Immature natural killer cell (primary cell): ENCODE measurements around the gene NEURL1. TPM values are rescaled to one million over a fixed set of nuclear protein-coding genes. Genes with fewer than 3 reads are reported as not detected.

Source experiments
- DNase-seq, 3 donors: peaks; one replicate each; pipeline ENCODE4 v3.0.0; 2022; ENCODE audit warnings: mixed read lengths in 1 of 3
- H3K27ac Mint-ChIP-seq, 6 donors: one replicate each; pipeline ENCODE4 v1.8.0; 2020; ENCODE audit warnings: mixed read lengths in 6 of 6, mild to moderate bottlenecking in 5 of 6, inconsistent platforms in 4 of 6, moderate library complexity in 3 of 6
- H3K27me3 Mint-ChIP-seq, 3 donors: one replicate each; pipeline ENCODE4 v1.8.0; 2020 to 2021; ENCODE audit warnings: low read depth in 3 of 3, mild to moderate bottlenecking in 3 of 3, mixed read lengths in 3 of 3, moderate library complexity in 3 of 3, inconsistent platforms in 1 of 3
- H3K36me3 Mint-ChIP-seq, 3 donors: one replicate each; pipeline ENCODE4 v1.8.0; 2020; ENCODE audit warnings: mixed read lengths in 3 of 3, inconsistent platforms in 2 of 3, mild to moderate bottlenecking in 2 of 3
- H3K4me1 Mint-ChIP-seq, 2 donors: one replicate each; pipeline ENCODE4 v1.8.0; 2020; ENCODE audit warnings: inconsistent platforms in 2 of 2, mild to moderate bottlenecking in 2 of 2, mixed read lengths in 2 of 2, moderate library complexity in 1 of 2
- H3K4me3 Mint-ChIP-seq, 5 donors: one replicate each; pipeline ENCODE4 v1.8.0; 2020; ENCODE audit warnings: mild to moderate bottlenecking in 5 of 5, mixed read lengths in 5 of 5, inconsistent platforms in 3 of 5, moderate library complexity in 3 of 5
- H3K9me3 Mint-ChIP-seq, 6 donors: one replicate each; pipeline ENCODE4 v1.8.0; 2020; ENCODE audit warnings: mild to moderate bottlenecking in 6 of 6, mixed read lengths in 6 of 6, inconsistent platforms in 4 of 6, moderate library complexity in 3 of 6
- polyA plus RNA-seq, 3 donors: library from polyadenylated mRNA; unstranded; fragments of 300-500 nt; fragmentation: Illumina TruSeq; gene quantifications; one replicate each; pipeline ENCODE4 v1.2.3, GENCODE V29; 2021

NEURL1 gene
- polyA plus RNA-seq, 3 donors from 2014 or later, result 0.07 to 0.35 TPM; not detected in 1

- H3K9me3 Mint-ChIP-seq, result no peaks in the 10 kb centered on the region
- no peak overlapping the region for H3K4me3 Mint-ChIP-seq
- H3K36me3 Mint-ChIP-seq, result no peaks in the 10 kb centered on the region
- DNase-seq, result no peak
- H3K4me1 Mint-ChIP-seq, result no peaks in the 10 kb centered on the region
- H3K27me3 Mint-ChIP-seq, result peaks cover 0 to 1% (median 0%) of the 10 kb centered on the region in 3 donors
- no peak overlapping the region for H3K27ac Mint-ChIP-seq
Observed at GRCh38 chr10:103610083-103610472, 116.6 kb downstream of the NEURL1 start.

DNA sequence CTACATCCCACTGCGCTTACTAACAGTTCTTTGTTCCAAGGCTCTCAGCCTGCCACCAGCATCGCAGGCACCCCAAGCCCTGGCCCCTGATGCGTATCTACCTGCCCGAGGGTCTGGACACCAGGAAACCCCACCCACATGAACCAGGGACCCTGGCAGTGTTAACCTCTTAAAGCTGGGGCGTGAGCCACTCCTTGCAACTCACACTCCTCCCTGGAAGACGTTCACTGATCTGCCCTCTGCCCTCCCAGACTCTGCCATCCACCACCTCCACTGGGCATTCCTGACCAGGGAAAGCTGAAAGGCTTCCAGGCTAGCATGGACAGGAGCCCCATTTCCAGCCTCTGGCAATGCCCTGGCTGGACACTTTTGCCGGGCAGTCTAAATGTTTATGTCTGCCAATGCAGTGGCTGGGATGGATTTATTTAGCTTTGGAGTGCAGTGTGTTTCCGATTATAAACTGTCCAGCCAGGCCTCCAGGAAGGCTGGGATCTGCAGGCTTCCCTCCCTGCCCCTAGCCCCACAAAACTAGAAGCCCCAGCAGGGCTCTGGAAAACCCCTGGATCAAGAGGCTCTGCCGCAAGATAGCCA, 117.5 kb downstream of the NEURL1 start:
- no peak overlapping the region for H3K27ac Mint-ChIP-seq
- H3K9me3 Mint-ChIP-seq, result no peaks in the 10 kb centered on the region

GRCh38 chr10:103612462-103613365, 119.2 kb downstream of the NEURL1 start:
- H3K4me3 Mint-ChIP-seq, result no peak overlapping the region
- H3K36me3 Mint-ChIP-seq, result no peaks in the 10 kb centered on the region
- H3K9me3 Mint-ChIP-seq, result no peaks in the 10 kb centered on the region
- DNase-seq, result no peak
- H3K27ac Mint-ChIP-seq, result no peak overlapping the region
- no peaks in the 10 kb centered on the region for H3K4me1 Mint-ChIP-seq
- peaks cover 0 to 1% (median 0%) of the 10 kb centered on the region in 3 donors for H3K27me3 Mint-ChIP-seq

More for the DNA sequence above, 117.5 kb downstream of the NEURL1 start:
- H3K27me3 Mint-ChIP-seq, result peaks cover 0 to 1% (median 0%) of the 10 kb centered on the region in 3 donors
- H3K36me3 Mint-ChIP-seq, result no peaks in the 10 kb centered on the region
- H3K4me1 Mint-ChIP-seq, result no peaks in the 10 kb centered on the region
- no peak for DNase-seq
- no peak overlapping the region for H3K4me3 Mint-ChIP-seq

DNA sequence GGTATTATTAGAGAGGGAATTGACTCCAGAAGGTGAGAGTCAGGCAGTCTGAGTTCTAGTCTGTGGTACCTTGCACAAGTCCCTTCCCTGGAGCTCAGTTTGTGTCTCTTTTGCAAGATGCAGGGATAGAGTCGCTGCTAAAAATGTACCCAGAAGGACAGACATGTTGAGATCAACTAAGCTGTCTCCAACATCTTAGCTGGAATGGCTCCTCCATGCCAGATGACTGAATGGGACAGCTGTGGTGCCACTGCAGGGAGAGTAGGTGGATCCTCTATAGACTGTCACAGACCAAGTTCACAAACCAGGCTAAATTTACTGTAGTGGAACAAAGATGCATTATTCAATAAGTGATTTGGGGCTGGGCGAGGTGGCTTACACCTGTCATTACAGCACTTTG, 120.1 kb downstream of the NEURL1 start:
- Mint-ChIP-seq H3K36me3 (no peaks in the 10 kb centered on the region), H3K27ac (no peak overlapping the region), H3K27me3 (peaks cover 0 to 1% (median 0%) of the 10 kb centered on the region in 3 donors), H3K4me1 (no peaks in the 10 kb centered on the region), H3K9me3 (no peaks in the 10 kb centered on the region), H3K4me3 (no peak overlapping the region)
- no peak for DNase-seq

DNA sequence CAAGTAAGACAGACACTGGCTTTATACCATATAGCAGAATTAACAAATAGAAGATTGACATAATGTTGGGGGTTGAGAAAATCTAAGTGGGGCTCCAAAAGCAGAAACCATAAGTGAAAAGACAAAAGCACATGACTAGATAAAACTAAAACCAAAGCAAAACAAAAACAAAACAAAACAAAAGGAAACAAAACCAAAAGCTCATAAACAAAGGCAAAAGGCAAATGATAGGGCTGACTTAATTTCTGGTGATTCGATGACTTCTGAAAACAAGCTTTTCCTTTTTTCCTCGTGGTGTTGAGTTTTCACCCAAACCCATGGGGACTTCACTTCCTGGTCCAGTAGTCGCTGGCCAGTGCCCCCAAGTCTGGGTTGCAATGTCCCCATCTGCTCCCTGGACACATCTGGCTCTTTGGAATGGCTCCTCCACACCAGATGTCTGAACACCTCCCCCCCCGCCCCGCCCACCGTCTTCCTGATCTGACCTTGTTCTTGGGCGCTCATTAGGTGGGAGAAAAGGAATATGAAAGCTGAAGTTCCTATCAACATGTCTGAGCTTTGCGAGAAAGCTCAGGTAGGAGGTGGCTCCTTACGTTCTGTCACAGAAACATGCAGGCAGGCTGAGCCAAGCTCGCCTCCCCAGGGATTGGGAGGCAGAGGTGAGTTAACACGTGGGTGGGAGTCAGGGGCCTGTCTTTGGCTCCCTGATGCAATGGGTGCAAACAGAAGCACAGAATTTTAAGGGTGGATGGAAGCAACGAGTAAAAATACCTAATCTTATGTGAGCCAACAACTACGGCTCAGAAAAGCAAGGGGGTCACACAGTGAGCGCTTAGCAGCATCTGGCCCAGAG, 121.0 kb downstream of the NEURL1 start:
- no peaks in the 10 kb centered on the region for H3K9me3 Mint-ChIP-seq
- no peaks in the 10 kb centered on the region for H3K36me3 Mint-ChIP-seq
- H3K27me3 Mint-ChIP-seq, result peaks cover 0 to 1% (median 0%) of the 10 kb centered on the region in 3 donors
- DNase-seq, result no peak
- peak overlapping the region in 1 of 6 donors; percentile 47 for H3K27ac Mint-ChIP-seq
- no peaks in the 10 kb centered on the region for H3K4me1 Mint-ChIP-seq
- no peak overlapping the region for H3K4me3 Mint-ChIP-seq

DNA sequence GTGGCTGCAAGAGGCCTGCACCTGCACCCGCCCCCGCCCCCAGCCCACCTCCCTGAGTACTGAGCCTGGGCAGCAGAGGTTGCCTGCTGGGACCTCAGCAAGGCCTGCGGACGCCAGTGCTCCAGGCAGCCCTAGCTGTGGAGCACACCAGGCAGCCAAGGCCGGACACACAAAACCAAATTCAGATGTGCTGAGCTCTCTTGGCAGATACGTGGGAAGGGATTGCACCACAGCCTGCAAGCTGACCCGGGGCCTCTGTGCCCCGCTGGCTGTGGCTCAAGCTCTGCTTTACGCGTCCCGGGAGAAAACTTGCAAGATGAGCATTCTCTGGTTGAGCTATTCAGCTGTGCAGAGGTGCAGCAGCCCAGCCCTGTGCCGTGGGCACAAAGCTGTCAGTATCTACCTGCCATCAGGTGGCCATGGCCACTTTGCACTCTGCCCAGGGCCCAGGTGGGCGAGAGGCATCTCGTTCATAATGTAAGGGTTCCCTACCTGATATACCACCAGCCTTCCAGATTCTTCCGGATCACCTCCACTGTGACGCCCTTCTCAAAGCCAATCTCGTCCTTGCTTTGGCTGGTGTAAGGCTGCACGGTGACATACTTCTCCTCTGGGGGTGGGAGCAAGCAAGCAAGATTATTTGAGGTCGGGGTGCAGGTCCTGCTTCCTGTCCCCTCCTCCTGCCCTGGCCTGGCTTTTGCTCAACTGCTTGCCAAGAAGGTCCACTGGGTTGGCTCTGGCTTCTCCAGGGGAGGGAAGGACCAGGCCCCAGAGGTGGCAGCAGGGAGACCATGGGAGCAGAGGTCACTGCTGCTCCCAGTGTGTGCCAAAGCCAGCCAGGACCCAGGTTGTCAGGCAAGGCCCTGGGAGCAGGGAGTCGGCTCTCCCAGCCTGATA, 123.4 kb downstream of the NEURL1 start:
- Mint-ChIP-seq H3K9me3 (no peaks in the 10 kb centered on the region), H3K4me3 (no peak overlapping the region), H3K36me3 (peaks cover 0 to 3% (median 0%) of the 10 kb centered on the region in 3 donors), H3K27me3 (no peaks in the 10 kb centered on the region), H3K4me1 (no peaks in the 10 kb centered on the region), H3K27ac (no peak overlapping the region)
- DNase-seq, result no peak

DNA sequence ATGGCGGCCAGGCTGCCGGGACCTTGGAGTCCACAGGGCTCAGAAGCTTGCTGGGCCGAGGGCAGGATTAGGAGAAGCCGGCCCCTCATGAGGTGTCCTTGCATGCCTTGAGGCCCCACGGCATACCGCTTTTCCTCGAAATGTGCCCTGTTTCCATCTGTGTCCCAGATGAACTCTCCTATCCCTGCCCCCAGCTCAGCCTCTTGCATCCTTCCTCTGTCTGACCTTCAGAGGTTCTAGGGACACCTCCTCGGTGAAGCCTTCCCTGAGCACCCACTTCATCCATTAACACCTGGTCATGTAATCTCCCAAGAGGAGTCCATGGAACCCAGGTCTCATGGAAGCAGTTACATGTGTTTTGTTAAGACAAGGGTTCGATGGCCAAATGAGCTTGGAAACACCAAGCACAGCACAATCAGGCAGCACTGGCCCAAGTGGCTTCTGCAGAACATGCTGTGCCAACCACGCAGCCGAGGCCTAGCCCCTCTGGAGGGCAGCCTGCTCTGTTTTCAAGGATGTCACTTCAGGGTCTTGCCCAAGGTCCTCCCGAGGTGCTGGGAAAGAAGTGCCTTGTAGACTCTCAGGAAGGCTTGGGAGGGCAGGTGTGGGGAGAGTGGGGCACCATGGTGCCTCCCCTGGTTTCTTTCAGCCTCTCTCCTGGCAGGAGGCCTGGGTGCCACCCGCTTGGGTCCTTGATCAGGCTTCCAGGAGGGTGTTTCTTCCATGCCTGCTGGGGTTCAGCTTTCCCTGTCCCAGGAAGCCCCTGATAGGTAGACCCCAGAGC, 124.3 kb downstream of the NEURL1 start:
- Mint-ChIP-seq H3K36me3 (peaks cover 0 to 3% (median 0%) of the 10 kb centered on the region in 3 donors), H3K27me3 (peaks cover 0 to 2% (median 0%) of the 10 kb centered on the region in 3 donors), H3K27ac (no peak overlapping the region), H3K4me3 (no peak overlapping the region), H3K4me1 (no peaks in the 10 kb centered on the region), H3K9me3 (no peaks in the 10 kb centered on the region)
- DNase-seq, result no peak

GRCh38 chr10:103618575-103619423, 125.3 kb downstream of the NEURL1 start:
- peaks cover 0 to 2% (median 0%) of the 10 kb centered on the region in 3 donors for H3K27me3 Mint-ChIP-seq
- no peak overlapping the region for H3K4me3 Mint-ChIP-seq
- peaks cover 0 to 3% (median 0%) of the 10 kb centered on the region in 3 donors for H3K36me3 Mint-ChIP-seq
- DNase-seq, result no peak
- H3K27ac Mint-ChIP-seq, result no peak overlapping the region
- no peaks in the 10 kb centered on the region for H3K4me1 Mint-ChIP-seq
- no peaks in the 10 kb centered on the region for H3K9me3 Mint-ChIP-seq

- no peak for DNase-seq
- no peaks in the 10 kb centered on the region for H3K9me3 Mint-ChIP-seq
- H3K36me3 Mint-ChIP-seq, result peaks cover 0 to 3% (median 0%) of the 10 kb centered on the region in 3 donors
- no peak overlapping the region for H3K27ac Mint-ChIP-seq
- H3K4me1 Mint-ChIP-seq, result no peaks in the 10 kb centered on the region
- no peak overlapping the region for H3K4me3 Mint-ChIP-seq
- H3K27me3 Mint-ChIP-seq, result peaks cover 0 to 2% (median 0%) of the 10 kb centered on the region in 3 donors
Observed at GRCh38 chr10:103619424-103620351, 126.2 kb downstream of the NEURL1 start.

DNA sequence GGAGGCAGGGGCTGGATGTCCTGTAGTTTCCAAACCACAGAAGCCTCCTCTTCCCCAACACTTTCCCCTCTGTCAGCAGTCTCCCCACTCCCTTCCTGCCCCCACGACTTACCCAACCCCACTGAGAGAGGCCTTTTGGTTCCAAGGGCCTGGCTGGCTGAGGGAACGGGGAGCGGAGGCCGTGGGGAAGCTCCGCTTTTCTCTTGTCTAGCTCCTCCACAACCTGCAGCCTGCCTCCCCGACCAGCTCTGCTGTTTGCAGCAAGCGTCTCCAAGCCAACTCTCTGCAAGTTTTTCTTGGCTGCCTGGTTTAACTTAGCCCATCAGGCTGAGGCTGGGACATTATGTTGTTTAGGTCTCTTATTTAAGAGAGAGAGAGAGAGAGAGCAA, 126.8 kb downstream of the NEURL1 start:
- peaks cover 0 to 2% (median 0%) of the 10 kb centered on the region in 3 donors for H3K27me3 Mint-ChIP-seq
- H3K9me3 Mint-ChIP-seq, result no peaks in the 10 kb centered on the region
- no peak overlapping the region for H3K27ac Mint-ChIP-seq
- no peak for DNase-seq
- H3K36me3 Mint-ChIP-seq, result peaks cover 0 to 3% (median 0%) of the 10 kb centered on the region in 3 donors
- H3K4me1 Mint-ChIP-seq, result no peaks in the 10 kb centered on the region
- no peak overlapping the region for H3K4me3 Mint-ChIP-seq
